Smooth muscle cell of the brain vasculature (primary cell): ENCODE results near the gene TNFAIP1.
A peak's percentile ranks its signal among the peaks of the same experiment; 100 is the strongest.

Source experiments
- DNase-seq: peaks from one replicate; pipeline ENCODE4 v3.0.0-alpha.2; 2012; ENCODE audit warnings: low read depth, low spot score

TNFAIP1 gene

GRCh38 chr17:28345419-28346198 lies 10.0 kb downstream of the TNFAIP1 start:
- no peak for DNase-seq

DNA sequence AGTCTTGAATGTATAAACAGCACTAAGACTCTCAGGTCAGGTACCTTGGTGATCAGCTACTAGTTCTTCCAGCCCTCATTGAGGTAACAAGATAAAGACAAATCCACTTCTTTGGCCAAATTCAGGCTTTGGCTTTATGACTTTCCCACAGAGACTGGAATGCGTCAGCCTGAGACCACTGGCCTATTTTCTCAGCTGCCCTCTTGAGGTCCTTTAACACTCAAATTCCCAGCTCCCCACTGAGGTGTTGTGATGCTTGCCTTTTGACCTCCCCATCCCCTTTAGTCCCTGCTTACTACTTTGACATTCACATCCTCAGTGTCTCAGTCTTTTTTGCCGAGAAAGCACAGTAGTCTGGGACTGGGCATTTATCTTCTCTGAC lies 10.6 kb downstream of the TNFAIP1 start:
- DNase-seq: no peak

DNA sequence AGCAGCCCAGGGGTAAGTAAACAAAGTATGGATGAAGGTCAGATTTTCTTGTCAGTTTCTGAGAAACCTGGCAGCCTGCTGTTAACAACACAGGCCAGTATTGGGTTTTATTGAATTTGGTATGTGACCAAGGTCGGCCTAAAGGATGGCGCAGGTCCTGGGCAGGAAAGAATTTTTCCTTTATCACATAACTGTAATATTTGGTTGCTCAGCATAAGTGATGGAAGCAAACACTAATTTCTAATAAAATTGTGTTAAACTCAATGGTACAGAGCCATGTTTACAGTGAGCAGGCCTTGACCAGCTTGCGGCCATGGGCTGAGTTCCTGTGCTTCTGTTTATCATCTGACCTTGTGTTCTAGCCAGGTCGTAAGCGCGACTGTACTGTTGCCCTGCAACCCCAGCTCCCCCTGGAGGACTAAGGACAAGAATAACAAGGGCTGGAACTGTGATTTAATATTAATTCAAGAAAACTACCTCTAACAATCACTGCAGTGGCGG lies 11.2 kb downstream of the TNFAIP1 start:
- DNase-seq: no peak

DNA sequence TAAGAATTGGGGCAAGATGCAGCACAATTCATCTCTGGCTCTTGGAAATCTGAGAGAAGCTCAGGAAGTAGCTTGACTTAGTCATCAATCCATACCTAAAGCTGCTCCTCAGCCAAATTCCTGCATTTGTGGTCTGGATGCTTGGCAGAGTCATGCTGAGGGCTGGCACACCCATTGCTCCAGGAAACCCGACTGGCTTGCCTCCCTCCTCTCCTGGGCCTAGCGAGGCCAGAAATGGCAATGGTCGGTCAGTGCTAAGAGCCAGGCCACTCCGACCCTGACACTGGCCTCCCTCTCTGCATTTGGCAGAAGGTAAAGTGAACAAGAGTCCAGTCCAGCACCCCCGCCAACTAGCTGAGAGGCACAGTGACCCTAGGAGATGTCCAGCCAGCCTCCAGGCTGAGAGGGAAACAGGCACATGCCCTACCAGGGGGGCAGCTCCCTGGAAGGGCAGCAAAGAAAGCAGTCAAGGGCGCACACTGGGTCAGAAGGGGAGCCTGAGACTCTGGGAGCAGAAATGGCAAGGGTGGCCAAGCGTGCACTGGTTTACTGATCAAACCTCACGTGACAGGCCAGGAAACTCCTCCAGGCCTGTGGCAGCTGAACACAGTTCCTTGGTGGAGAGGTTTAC lies 11.8 kb downstream of the TNFAIP1 start:
- DNase-seq: no peak

DNA sequence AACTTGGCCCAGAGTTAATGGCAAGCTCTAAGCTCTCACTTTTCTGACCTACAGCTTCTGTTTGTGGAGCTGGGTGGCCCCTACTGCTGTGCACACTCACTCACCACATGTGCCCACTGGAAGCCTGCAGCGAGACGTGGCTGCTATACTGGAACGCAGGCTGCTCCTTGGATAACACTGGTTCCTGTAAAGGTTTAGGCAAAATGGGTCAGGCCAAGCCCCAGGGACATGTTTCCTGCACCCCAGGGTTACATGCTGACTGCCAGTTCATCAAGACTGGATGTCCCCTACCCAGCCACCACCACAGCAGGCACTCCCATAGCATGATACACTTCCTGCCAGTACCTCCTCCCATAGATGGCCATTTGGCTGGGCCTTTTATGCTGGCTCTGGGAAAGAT lies 13.4 kb downstream of the TNFAIP1 start:
- no peak for DNase-seq

DNA sequence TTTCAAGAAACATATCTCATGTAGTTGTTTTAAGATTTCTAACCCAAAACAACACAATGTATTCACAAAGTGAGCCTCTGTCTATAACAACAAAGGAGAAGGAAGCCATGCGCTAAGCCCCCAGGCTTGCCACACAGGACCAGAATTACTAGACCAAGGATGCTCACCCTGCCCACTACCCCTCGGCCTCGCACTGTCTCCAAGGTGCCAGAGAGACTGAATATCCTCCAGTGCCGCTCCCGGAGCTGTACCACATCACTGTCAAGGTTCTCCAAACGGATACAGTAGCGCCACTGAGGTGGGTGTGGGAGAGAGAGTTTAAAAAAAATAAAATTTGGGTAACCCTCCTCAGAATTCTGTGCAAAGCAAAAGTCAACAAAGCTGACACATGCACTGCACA lies 14.7 kb downstream of the TNFAIP1 start:
- no peak for DNase-seq

DNA sequence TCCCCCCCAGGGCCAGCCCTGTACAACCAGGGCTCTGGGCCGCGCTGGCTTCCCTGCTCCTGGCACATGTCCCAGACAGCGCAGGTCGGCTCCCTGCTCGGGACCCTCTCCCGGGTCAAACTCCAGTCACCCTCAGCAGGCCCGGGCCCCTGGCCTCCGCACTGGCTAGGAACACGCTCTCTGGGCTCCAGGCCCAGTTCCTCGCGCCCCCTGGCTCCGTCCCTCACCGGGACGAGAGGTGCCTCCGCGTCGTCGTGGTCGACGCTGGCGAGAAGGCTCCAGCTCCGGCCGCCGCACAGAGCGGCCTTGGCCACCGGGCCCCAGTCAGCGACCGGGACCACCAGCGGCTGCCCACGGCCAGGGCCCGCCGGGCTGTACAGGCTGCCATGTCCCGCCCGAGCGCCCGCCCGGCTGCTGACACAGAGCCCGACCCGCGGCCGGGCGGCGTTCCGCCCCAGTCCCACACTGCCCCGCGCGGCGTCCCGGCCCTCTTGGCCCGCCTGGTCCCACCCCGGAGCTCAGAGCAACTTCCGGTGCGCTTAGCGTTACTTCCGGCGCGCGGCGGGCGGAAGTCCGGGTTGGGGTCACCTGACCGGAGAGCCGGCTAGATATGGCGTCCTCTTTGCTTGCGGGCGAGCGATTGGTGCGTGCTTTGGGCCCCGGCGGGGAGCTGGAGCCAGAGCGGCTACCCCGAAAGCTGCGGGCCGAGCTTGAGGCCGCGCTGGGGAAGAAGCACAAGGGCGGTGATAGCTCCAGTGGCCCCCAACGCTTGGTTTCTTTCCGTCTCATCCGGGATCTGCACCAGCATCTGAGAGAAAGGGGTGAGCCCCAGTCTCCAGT lies 21.7 kb downstream of the TNFAIP1 start, which contains the start of gene POLDIP2:
TSS of gene POLDIP2 (minus strand) at position 467 of the 840 bp plus-strand sequence. CDS start at position 388, 79 bp downstream.
- peak; percentile 83 for DNase-seq

DNA sequence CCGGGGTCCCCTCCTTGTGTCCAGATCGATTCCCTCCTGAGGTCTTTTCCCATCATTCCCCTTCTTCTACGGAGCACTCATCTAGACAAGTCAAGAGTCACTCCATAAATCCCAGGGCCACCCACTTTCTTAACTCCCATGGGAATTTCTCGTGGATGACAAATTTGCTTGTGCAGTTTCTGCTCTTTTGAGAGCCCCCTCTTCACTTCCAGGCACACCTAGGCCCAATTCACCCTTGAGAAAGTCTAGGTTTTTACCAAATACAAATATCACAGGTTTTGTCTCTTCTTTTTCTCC lies 22.3 kb downstream of the TNFAIP1 start:
- DNase-seq: no peak

DNA sequence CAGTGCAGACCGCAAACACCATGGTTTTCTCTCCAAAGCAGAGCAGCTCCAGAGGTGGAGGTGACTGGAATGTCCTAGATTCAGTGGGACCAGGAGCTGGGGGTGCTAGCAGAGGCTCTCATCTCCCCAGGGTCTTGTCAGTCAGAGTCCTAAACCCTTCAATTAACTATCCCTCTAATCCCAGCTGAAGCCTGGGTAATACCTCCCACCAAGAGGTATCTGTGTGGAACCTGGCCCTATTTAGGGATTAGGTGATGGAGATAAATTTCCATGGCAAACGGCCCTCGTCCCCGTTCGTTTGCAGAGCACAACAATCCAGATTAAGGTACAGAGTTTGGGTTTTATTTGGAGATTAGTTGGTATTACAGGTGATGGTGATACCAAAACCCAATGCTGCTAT lies 27.6 kb downstream of the TNFAIP1 start:
- DNase-seq: no peak

GRCh38 chr17:28363776-28364650 lies 28.5 kb downstream of the TNFAIP1 start:
- no peak for DNase-seq

- DNase-seq: no peak
These were observed 29.3 kb downstream of the TNFAIP1 start, which contains the start of gene SEBOX for GRCh38 chr17:28364665-28365363. Gene SEBOX (minus strand): TSS chr17:28365199. CDS start chr17:28365151, 48 bp downstream.

DNA sequence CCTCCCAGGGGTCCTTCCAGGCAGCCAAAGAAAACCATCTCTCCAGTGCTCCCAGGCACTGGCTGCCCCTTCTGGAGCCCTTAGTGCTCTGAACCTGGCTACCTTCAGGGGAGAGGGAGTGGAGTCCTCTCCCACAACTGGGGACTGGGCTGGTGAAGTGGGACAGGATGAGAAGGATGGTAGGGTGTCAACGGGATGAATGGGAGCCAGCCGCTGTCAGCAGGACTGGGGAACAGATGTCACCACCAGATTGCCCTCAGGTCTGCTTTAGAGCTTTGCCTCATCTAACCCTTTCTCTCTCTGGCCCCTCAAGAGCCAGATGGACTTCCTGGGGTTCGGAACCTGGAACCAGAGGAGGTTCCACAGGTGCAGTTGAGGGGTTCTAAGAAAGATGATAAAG lies 29.9 kb downstream of the TNFAIP1 start:
- no peak for DNase-seq

GRCh38 chr17:28366605-28367004 lies 31.0 kb downstream of the TNFAIP1 start:
- DNase-seq: no peak

DNA sequence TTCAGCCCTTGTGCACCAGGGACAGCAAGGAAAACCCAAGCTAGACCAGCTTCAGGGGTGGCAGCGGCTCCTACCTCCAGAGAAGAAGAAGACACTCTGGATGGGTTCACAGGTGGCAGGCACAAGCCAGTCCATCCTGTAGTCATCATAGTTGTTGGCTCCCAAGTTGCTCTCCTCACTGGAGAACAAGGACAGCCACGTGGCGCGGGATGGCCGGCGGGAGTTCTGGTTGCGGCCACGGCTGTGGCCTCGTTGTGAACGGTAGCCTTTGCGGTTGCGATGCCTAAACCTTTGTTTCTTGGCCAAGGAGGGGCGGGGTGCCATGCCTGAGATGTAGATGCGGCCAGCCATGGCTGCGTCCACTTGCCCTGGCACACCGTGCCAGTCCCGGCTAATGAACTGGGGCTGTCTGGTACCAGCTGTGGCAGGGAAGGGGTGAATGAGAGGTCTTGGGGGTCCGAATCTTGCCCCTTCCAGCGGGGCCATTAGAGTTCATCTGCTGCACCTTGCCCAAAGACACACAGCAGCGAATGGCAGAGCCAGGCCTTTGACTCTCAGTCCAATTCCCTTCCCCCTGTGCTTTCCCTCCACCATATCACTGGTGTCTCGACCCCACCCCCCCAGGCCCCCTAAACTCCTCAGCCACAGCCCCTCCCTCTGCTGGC lies 32.2 kb downstream of the TNFAIP1 start:
- no peak for DNase-seq

DNA sequence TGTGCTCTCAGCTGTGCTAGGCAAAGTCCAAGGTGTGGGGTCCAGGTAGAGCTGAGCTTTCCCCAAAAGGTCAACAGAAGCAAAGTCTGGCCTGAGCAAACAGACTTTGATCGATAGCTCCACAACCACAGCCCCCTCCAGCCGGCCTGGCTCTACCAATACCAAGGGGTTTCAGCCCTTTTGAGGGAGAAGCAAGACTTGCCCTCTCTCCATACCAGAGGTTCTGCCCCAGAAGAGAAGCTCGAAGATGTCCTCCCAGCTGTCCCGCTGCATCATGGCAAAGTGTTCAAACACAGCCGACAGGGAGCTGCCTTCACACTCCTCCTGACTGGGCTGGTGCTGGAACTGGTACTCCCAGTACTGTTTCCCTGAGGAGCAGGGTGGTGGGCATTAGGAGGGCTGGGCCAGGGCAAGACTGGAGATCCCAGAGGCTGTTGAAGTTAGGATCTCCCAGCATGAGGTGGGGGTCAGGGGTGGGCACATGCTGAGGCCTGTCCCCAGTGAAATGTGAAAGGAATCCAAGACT lies 32.8 kb downstream of the TNFAIP1 start:
- no peak for DNase-seq

GRCh38 chr17:28368915-28369683 lies 33.5 kb downstream of the TNFAIP1 start:
- DNase-seq: no peak

- DNase-seq: no peak
These were observed 34.1 kb downstream of the TNFAIP1 start for GRCh38 chr17:28369684-28370034.

GRCh38 chr17:28370035-28370743 lies 34.6 kb downstream of the TNFAIP1 start, which contains the start of gene VTN:
Gene VTN (minus strand): TSS chr17:28370307. CDS start chr17:28370203, 104 bp downstream.
- DNase-seq: no peak
